Measurements from ENCODE around the gene LIN7C. TPM values are rescaled to one million over a fixed set of nuclear protein-coding genes. Genes with fewer than 3 reads are reported as not detected.

LIN7C gene
- total RNA-seq, 1 experiment from 2014 or later, result 30.3 TPM

DNA sequence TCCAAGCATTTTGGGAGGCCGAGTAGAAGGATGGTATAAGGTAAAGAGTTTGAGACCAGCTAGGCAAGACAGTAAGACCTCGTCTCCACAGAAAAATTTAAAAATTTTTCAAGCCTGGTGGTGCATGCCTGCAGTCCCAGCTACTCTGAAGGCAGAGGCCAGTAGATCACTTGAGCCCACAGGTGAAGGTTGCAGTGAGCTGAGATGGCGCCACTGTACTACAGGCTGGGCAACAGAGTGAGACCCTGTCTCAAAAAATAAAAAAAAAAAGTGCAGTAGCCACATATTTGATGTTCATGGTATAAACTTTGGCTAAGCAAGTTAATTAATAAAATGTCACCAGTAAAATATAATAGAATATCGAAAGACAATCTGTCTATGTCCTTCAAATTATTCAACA is 60.9 kb downstream of the LIN7C start:
- Histone ChIP-seq H2AFZ (ENCODE audit: low read length) (no peak overlapping the region), H3K9me3 (ENCODE audit: low read length) (no peaks in the 10 kb centered on the region), H3K4me2 (ENCODE audit: low read depth, low read length, poor library complexity, severe bottlenecking) (no peak overlapping the region), H3K4me1 (ENCODE audit: low read length) (no peaks in the 10 kb centered on the region), H3K9me2 (replicated peaks; ENCODE audit: insufficient read depth, low read length) (no peaks in the 10 kb centered on the region), H4K20me1 (ENCODE audit: insufficient read depth, low read depth, low read length) (no peaks in the 10 kb centered on the region), H3K27ac (ENCODE audit: low read length) (no peak overlapping the region), H3K36me3 (ENCODE audit: insufficient read depth, low read length) (no peaks in the 10 kb centered on the region), H3K27me3 (ENCODE audit: low read length) (no peaks in the 10 kb centered on the region), H3K9ac (ENCODE audit: low read length) (no peak overlapping the region), H3K4me3 (ENCODE audit: low read length) (no peak overlapping the region), H3K79me2 (ENCODE audit: low read length) (no peaks in the 10 kb centered on the region)
- no peak for DNase-seq

DNA sequence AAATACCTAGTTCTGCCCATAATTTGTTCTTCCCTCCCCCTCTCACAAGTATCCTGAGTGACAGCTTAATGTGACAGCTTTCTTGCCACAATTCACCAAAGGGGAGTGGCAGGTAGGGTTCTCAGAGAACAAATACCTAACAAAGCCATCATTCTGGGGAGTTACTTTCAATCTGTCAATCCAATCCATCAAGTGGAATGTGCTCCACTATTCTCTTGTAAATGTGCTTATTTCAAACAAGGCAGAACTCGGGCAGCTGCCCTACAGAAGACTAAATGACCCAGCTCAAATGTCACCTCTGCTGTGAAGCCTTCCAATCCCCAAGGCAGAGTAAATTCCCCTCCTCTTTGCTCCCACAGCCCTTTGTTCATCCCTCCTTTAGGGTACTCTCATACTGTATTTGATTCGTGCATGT is 61.8 kb downstream of the LIN7C start:
- no peak overlapping the region for H3K9ac ChIP-seq (ENCODE audit: low read length)
- no peak overlapping the region for H3K27ac ChIP-seq (ENCODE audit: low read length)
- no peaks in the 10 kb centered on the region for H3K27me3 ChIP-seq (ENCODE audit: low read length)
- no peak overlapping the region for H2AFZ ChIP-seq (ENCODE audit: low read length)
- no peak overlapping the region for H3K4me2 ChIP-seq (ENCODE audit: low read depth, low read length, poor library complexity, severe bottlenecking)
- H4K20me1 ChIP-seq (ENCODE audit: insufficient read depth, low read depth, low read length), result no peaks in the 10 kb centered on the region
- no peaks in the 10 kb centered on the region for H3K9me2 ChIP-seq (replicated peaks; ENCODE audit: insufficient read depth, low read length)
- no peaks in the 10 kb centered on the region for H3K36me3 ChIP-seq (ENCODE audit: insufficient read depth, low read length)
- no peaks in the 10 kb centered on the region for H3K79me2 ChIP-seq (ENCODE audit: low read length)
- no peak for DNase-seq
- H3K4me1 ChIP-seq (ENCODE audit: low read length), result no peaks in the 10 kb centered on the region
- no peak overlapping the region for H3K4me3 ChIP-seq (ENCODE audit: low read length)
- H3K9me3 ChIP-seq (ENCODE audit: low read length), result no peaks in the 10 kb centered on the region

Small RNA genes lying within 50 kb of the gene (small RNA-seq; reads per million reads assigned to genes)
- gene AC100771.1, result not detected
- not detected for gene MIR8087
- not detected for gene RNA5SP339

Other genes with a start within 250 kb of the LIN7C start
- 10.2 and 11.7 TPM in 2 replicates for gene CCDC34, start 143.6 kb downstream of the LIN7C start, total RNA-seq (2014; rRNA removed; shearing (Covaris generic); ENCODE audit: low replicate concordance)
- gene LGR4, start 34.0 kb downstream of the LIN7C start, total RNA-seq (2014; rRNA removed; shearing (Covaris generic); ENCODE audit: low replicate concordance), result 0.04 TPM in 1 of 2 replicates, not detected in the other
- gene BDNF, start 193.7 kb upstream of the LIN7C start, total RNA-seq (2014; rRNA removed; shearing (Covaris generic); ENCODE audit: low replicate concordance), result 0.04 TPM in 1 of 2 replicates, not detected in the other